CD8-positive, alpha-beta memory T cell (primary cell): ENCODE measurements around the gene DMRT3. TPM values are rescaled to one million over a fixed set of nuclear protein-coding genes. Genes with fewer than 3 reads are reported as not detected.

ENCODE experiments used
- CTCF ChIA-PET: fragments of 350-600 bp; sonication (Branson Sonifier 250); formaldehyde crosslinking; loops from one replicate; lab custom pipeline; 2021; ENCODE audit warnings: antibody characterized with exemption; lab: Charles Lee
- POLR2A ChIA-PET: fragments of 350-600 bp; sonication (Branson Sonifier 250); formaldehyde crosslinking; loops from one replicate; lab custom pipeline; 2021; ENCODE audit warnings: antibody characterized with exemption; lab: Charles Lee
- DNase-seq, 5 donors: peaks; one replicate each; pipeline versions ENCODE4 v3.0.0 to v3.0.0-alpha.2; 2020 to 2022; ENCODE audit warnings: mixed read lengths in 1 of 5
- H3K27ac ChIP-seq: one replicate; pipeline ENCODE4 v1.7.0; 2013; ENCODE audit warnings: low read depth, mild to moderate bottlenecking, low read length, moderate library complexity
- H3K27me3 ChIP-seq: 2 replicates; pipeline ENCODE4 v1.7.0; 2013; ENCODE audit warnings: low read length, mild to moderate bottlenecking; ENCODE audit not compliant: insufficient read depth, poor library complexity, severe bottlenecking
- H3K36me3 ChIP-seq: 2 replicates; pipeline ENCODE4 v1.7.0; 2013; ENCODE audit warnings: mild to moderate bottlenecking, low read length, moderate library complexity; ENCODE audit not compliant: insufficient read depth
- H3K4me1 ChIP-seq: 2 replicates; pipeline ENCODE4 v1.7.0; 2013; ENCODE audit warnings: mild to moderate bottlenecking, low read length, moderate library complexity; ENCODE audit not compliant: insufficient read depth
- H3K4me3 ChIP-seq: 2 replicates; pipeline ENCODE4 v1.7.0; 2013; ENCODE audit warnings: mild to moderate bottlenecking, low read length
- H3K9me3 ChIP-seq: 2 replicates; pipeline ENCODE4 v1.7.0; 2013; ENCODE audit warnings: mild to moderate bottlenecking, low read length
- H3K27ac Mint-ChIP-seq, 8 donors: one replicate each; pipeline ENCODE4 v1.8.0; 2020 to 2021; ENCODE audit warnings: mixed read lengths in 8 of 8, mild to moderate bottlenecking in 6 of 8, inconsistent platforms in 3 of 8, moderate library complexity in 3 of 8
- H3K27me3 Mint-ChIP-seq, 2 donors: one replicate each; pipeline ENCODE4 v1.8.0; 2020 to 2021; ENCODE audit warnings: mixed read lengths in 2 of 2, mild to moderate bottlenecking in 1 of 2, moderate library complexity in 1 of 2
- H3K36me3 Mint-ChIP-seq, 3 donors: one replicate each; pipeline ENCODE4 v1.8.0; 2020 to 2021; ENCODE audit warnings: mixed read lengths in 3 of 3, inconsistent platforms in 1 of 3, mild to moderate bottlenecking in 1 of 3
- H3K4me1 Mint-ChIP-seq, 3 donors: one replicate each; pipeline ENCODE4 v1.8.0; 2020 to 2021; ENCODE audit warnings: mixed read lengths in 3 of 3, inconsistent platforms in 1 of 3, mild to moderate bottlenecking in 1 of 3
- H3K4me3 Mint-ChIP-seq, 7 donors: one replicate each; pipeline ENCODE4 v1.8.0; 2020 to 2021; ENCODE audit warnings: mixed read lengths in 7 of 7, mild to moderate bottlenecking in 6 of 7, moderate library complexity in 4 of 7, inconsistent platforms in 2 of 7
- H3K9me3 Mint-ChIP-seq, 5 donors: one replicate each; pipeline ENCODE4 v1.8.0; 2020 to 2022; ENCODE audit warnings: mixed read lengths in 5 of 5, mild to moderate bottlenecking in 3 of 5, moderate library complexity in 2 of 5, inconsistent platforms in 1 of 5
- polyA plus RNA-seq: library from polyadenylated mRNA; unstranded; fragments of 300-500 nt; fragmentation: Illumina TruSeq; gene quantifications from one replicate; pipeline ENCODE4 v1.2.3, GENCODE V29; 2021
- total RNA-seq, 2 experiments: library from RNA; stranded (reverse); gene quantifications; one replicate each; pipeline ENCODE4 v1.2.3, GENCODE V29; 2021

Gene DMRT3
- total and polyA plus RNA-seq, 3 experiments from 2014 or later, result not detected

DNA sequence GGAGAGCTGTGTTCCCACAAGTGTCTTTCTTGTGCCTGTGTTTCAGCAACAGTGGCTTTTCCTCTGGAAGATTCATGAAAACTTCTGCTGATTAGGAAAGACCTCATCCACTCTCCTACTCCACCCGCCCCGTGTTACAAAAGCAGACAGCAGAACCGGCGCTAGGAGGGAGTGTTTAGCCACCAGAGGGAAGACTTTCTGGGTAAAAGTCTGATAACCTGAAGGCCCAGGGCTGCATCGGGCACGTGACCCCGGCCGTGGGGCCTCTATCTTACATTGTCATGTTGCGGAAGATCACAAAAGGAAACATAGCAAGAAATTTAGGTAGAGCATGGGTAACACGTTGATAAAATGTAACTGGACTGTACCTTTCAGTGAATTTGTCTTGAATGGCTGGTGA is 41.7 kb downstream of the DMRT3 start:
- peaks cover 21 to 37% of the 10 kb centered on the region in 2 donors for H3K27me3 Mint-ChIP-seq
- CTCF ChIA-PET, result no interaction called here
- H3K9me3 Mint-ChIP-seq, result peaks cover 0 to 2% (median 0%) of the 10 kb centered on the region in 5 donors
- H3K27ac Mint-ChIP-seq, result no peak overlapping the region
- Histone ChIP-seq H3K27me3 (no peaks in the 10 kb centered on the region), H3K9me3 (no peaks in the 10 kb centered on the region), H3K4me1 (no peaks in the 10 kb centered on the region), H3K4me3 (no peak overlapping the region), H3K27ac (no peak overlapping the region), H3K36me3 (no peaks in the 10 kb centered on the region)
- H3K36me3 Mint-ChIP-seq, result no peaks in the 10 kb centered on the region
- H3K4me3 Mint-ChIP-seq, result no peak overlapping the region
- DNase-seq, result no peak
- H3K4me1 Mint-ChIP-seq, result no peaks in the 10 kb centered on the region
- POLR2A ChIA-PET, result no interaction called here

DNA sequence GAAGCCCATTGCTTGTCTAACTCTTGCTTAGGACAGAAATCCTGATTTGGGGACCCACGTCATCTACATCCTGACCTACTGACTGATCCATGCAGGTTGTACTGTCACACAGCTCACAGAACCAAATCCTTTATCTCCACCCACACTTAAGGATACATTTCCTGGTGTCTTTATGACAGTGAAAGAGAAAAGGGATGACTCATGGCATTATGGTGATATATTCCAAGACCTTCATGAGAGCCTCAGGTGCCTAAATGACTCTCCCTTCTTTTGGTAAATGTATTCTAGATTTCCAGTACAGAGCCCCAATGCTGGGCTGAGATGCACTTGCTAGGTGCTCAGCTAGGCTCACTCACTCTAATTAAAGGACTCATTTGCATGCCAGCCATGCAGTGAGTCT is 47.7 kb downstream of the DMRT3 start:
- no peaks in the 10 kb centered on the region for H3K36me3 Mint-ChIP-seq
- H3K36me3 ChIP-seq, result no peaks in the 10 kb centered on the region
- no peaks in the 10 kb centered on the region for H3K4me1 Mint-ChIP-seq
- CTCF ChIA-PET, result no interaction called here
- POLR2A ChIA-PET, result no interaction called here
- peaks cover 26 to 33% of the 10 kb centered on the region in 2 donors for H3K27me3 Mint-ChIP-seq
- H3K4me3 Mint-ChIP-seq, result no peak overlapping the region
- H3K27me3 ChIP-seq, result no peaks in the 10 kb centered on the region
- H3K4me1 ChIP-seq, result no peaks in the 10 kb centered on the region
- no peak overlapping the region for H3K27ac ChIP-seq
- H3K27ac Mint-ChIP-seq, result no peak overlapping the region
- H3K9me3 ChIP-seq, result no peaks in the 10 kb centered on the region
- H3K4me3 ChIP-seq, result no peak overlapping the region
- DNase-seq, result no peak
- H3K9me3 Mint-ChIP-seq, result peaks cover 0 to 3% (median 2%) of the 10 kb centered on the region in 5 donors

DNA sequence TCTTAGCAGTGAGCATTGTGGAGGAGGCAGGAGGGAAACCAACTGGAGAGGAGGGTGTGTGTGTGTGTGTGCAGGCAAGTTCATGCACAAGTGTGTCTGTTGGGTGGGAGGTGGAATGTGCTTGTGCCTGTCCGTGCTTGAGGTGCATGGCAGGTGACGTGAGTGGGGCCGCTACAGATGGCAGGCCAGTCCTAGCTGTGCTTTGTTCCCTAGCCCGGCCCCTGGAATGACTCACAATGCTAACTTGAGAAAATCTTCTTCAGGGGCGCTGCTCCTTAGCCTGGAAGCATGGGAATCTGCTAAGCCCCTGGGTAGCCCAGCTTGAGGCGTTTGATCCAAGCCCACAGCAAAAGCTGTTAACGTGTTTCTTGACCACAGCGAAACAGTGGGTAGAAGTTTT is 48.7 kb downstream of the DMRT3 start:
- ChIA-PET POLR2A (no interaction called here), CTCF (no interaction called here)
- no peak overlapping the region for H3K27ac ChIP-seq
- no peaks in the 10 kb centered on the region for H3K4me1 ChIP-seq
- DNase-seq, result no peak
- peaks cover 22 to 29% of the 10 kb centered on the region in 2 donors for H3K27me3 Mint-ChIP-seq
- H3K36me3 ChIP-seq, result no peaks in the 10 kb centered on the region
- H3K4me3 ChIP-seq, result no peak overlapping the region
- peaks cover 0 to 3% (median 2%) of the 10 kb centered on the region in 5 donors for H3K9me3 Mint-ChIP-seq
- no peaks in the 10 kb centered on the region for H3K9me3 ChIP-seq
- H3K27me3 ChIP-seq, result no peaks in the 10 kb centered on the region
- no peaks in the 10 kb centered on the region for H3K4me1 Mint-ChIP-seq
- peak overlapping the region in 1 of 7 donors; percentile 44 for H3K4me3 Mint-ChIP-seq
- H3K36me3 Mint-ChIP-seq, result no peaks in the 10 kb centered on the region
- no peak overlapping the region for H3K27ac Mint-ChIP-seq

DNA sequence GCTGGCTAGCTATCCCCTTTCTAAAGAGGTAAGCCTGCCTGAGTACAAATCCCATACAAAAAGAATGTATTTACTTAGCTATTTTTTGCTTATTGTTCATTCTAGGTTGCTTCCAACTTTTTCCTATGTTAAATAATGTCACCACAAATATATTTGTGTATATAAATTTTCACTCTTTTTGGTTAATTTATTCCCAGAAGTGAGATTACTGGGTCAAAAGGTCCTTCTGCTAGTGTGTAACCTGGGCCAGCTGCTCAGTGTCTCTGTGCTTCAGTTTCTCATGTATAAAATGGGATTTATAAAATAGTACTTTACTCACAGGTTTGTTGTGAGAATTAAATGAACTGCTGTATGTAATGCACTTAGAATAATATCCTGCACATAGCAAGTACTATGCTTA is 49.8 kb downstream of the DMRT3 start:
- H3K27ac ChIP-seq, result no peak overlapping the region
- POLR2A ChIA-PET, result no interaction called here
- Mint-ChIP-seq H3K4me3 (no peak overlapping the region), H3K9me3 (peaks cover 0 to 3% (median 2%) of the 10 kb centered on the region in 5 donors), H3K4me1 (no peaks in the 10 kb centered on the region), H3K27ac (no peak overlapping the region), H3K27me3 (peaks cover 16 to 27% of the 10 kb centered on the region in 2 donors), H3K36me3 (no peaks in the 10 kb centered on the region)
- H3K36me3 ChIP-seq, result no peaks in the 10 kb centered on the region
- DNase-seq, result no peak
- CTCF ChIA-PET, result no interaction called here
- no peaks in the 10 kb centered on the region for H3K27me3 ChIP-seq
- H3K9me3 ChIP-seq, result no peaks in the 10 kb centered on the region
- no peak overlapping the region for H3K4me3 ChIP-seq
- H3K4me1 ChIP-seq, result no peaks in the 10 kb centered on the region

DNA sequence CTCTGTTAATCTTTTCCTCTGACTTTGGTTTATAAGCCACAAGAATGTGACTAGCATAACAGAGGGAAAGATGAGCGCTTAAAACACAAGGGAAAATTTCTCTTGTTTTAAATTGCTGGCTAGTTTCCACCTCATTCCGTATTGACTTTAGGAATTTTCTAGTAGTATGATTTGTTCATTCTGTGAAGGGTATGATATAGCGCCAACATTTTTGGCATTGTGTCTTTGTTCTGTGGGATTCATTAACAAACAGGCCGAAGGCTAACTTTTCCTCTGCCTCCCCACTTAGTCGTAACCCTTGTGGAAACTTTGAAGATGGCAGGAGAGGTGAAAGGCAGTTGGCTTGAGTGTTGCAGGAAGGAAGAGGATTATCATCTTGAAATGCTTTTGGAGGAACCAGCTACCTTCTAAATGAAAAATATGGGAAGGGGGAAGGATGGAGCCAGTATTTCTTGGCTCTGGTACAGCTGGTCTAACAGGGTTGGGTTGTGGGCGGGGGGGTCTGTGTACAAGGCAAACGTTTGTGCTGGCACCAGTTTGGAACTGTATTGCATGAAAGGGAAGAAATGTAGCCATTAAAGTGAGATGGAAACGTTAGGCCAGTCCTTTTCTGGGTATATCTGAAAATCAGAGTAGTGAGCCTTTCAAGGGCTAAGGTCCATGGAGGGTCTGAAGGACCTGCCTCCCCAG is 52.2 kb downstream of the DMRT3 start:
- no peaks in the 10 kb centered on the region for H3K9me3 ChIP-seq
- no peak for DNase-seq
- no peaks in the 10 kb centered on the region for H3K36me3 ChIP-seq
- H3K4me3 Mint-ChIP-seq, result no peak overlapping the region
- no peaks in the 10 kb centered on the region for H3K27me3 ChIP-seq
- H3K4me1 Mint-ChIP-seq, result no peaks in the 10 kb centered on the region
- ChIA-PET POLR2A (no interaction called here), CTCF (no interaction called here)
- no peak overlapping the region for H3K27ac Mint-ChIP-seq
- no peak overlapping the region for H3K4me3 ChIP-seq
- H3K27me3 Mint-ChIP-seq, result peaks cover 14 to 42% of the 10 kb centered on the region in 2 donors
- H3K9me3 Mint-ChIP-seq, result peaks cover 0 to 3% (median 0%) of the 10 kb centered on the region in 5 donors
- no peak overlapping the region for H3K27ac ChIP-seq
- no peaks in the 10 kb centered on the region for H3K36me3 Mint-ChIP-seq
- H3K4me1 ChIP-seq, result no peaks in the 10 kb centered on the region

DNA sequence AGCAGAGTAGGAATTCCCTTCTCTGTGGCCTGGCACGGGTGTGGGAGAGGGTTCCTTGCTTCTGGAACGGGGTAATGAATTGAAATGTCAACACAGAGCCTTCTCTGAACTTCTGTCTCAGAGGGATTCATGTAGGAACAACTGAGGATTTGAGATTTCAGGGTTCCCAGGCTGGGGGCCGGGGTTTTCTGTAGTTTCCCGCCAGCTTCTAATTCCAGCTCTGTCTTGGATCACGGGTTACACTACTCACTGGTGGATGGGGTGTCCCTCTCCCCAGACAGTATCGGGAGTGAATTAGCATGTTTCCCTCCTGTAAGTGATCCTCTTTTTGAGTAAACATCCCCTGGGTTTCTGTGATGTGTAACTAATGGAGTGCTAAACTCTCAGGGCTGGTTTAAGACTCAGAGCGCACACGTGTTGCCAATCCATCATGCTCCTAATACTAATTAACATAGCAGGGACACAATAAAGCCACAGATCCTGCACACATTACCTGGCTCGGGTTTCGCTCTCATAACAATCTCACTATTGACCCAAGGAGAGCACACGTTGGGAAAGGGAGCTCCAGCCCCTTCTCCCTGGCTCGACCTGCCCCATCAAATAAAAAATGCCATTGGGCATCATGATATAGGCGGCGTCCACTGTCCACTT is 55.6 kb downstream of the DMRT3 start:
- no peaks in the 10 kb centered on the region for H3K4me1 ChIP-seq
- H3K36me3 ChIP-seq, result no peaks in the 10 kb centered on the region
- CTCF ChIA-PET, result no interaction called here
- POLR2A ChIA-PET, result no interaction called here
- Mint-ChIP-seq H3K4me3 (no peak overlapping the region), H3K27ac (no peak overlapping the region), H3K9me3 (no peaks in the 10 kb centered on the region), H3K36me3 (no peaks in the 10 kb centered on the region), H3K4me1 (no peaks in the 10 kb centered on the region), H3K27me3 (peaks cover 5 to 45% of the 10 kb centered on the region in 2 donors)
- H3K9me3 ChIP-seq, result no peaks in the 10 kb centered on the region
- H3K4me3 ChIP-seq, result no peak overlapping the region
- no peak overlapping the region for H3K27ac ChIP-seq
- no peaks in the 10 kb centered on the region for H3K27me3 ChIP-seq
- DNase-seq, result no peak

DNA sequence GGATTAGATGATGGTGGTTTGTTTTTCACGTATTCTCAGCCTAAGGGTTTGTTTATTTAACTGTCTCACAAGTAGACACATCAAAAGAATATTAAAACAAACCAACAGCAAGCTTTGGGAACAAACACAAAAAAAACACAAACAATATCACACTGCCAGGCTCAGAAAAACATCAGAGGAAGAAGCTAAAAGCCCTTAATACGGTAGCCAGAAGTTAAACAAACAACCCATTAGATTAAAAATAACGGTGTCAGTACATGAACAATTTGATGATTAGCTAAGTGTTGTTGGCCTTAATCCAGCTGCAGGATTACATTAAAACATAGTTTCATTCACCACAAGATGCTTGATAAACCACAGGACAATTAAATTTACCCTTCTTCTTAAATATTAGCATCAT is 57.8 kb downstream of the DMRT3 start:
- H3K4me3 Mint-ChIP-seq, result no peak overlapping the region
- no peak overlapping the region for H3K27ac Mint-ChIP-seq
- no peaks in the 10 kb centered on the region for H3K4me1 ChIP-seq
- no peaks in the 10 kb centered on the region for H3K9me3 ChIP-seq
- POLR2A ChIA-PET, result no interaction called here
- no peak for DNase-seq
- H3K4me1 Mint-ChIP-seq, result no peaks in the 10 kb centered on the region
- H3K27me3 Mint-ChIP-seq, result peaks cover 6 to 51% of the 10 kb centered on the region in 2 donors
- CTCF ChIA-PET, result no interaction called here
- H3K36me3 ChIP-seq, result no peaks in the 10 kb centered on the region
- no peaks in the 10 kb centered on the region for H3K36me3 Mint-ChIP-seq
- no peak overlapping the region for H3K27ac ChIP-seq
- H3K27me3 ChIP-seq, result no peaks in the 10 kb centered on the region
- no peak overlapping the region for H3K4me3 ChIP-seq
- no peaks in the 10 kb centered on the region for H3K9me3 Mint-ChIP-seq

DNA sequence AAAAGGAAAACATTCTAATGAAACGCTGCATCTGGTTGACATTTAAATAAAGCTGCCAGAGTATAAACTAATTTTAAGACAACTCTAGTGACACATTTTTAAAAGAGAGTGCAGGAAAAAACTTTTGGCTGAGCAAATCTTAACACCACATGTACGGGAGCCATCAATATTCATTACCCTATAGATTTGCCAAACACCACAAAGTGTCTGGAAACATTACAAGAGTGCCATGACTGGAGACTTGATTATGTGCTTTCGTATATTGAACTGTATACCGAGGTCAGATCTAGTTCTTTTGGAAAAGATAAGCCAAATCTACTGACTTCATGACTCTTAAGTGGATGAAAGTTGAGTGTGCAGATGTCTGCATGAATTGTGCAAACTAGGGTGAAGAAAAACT is 63.1 kb downstream of the DMRT3 start:
- Mint-ChIP-seq H3K36me3 (peaks cover 0 to 7% (median 4%) of the 10 kb centered on the region in 3 donors), H3K9me3 (peaks cover 0 to 11% (median 0%) of the 10 kb centered on the region in 5 donors), H3K27me3 (peaks cover 33 to 67% of the 10 kb centered on the region in 2 donors), H3K4me3 (no peak overlapping the region), H3K4me1 (peaks cover 6 to 12% (median 8%) of the 10 kb centered on the region in 3 donors), H3K27ac (no peak overlapping the region)
- Histone ChIP-seq H3K4me1 (no peaks in the 10 kb centered on the region), H3K27me3 (peaks cover 24% of the 10 kb centered on the region), H3K4me3 (no peak overlapping the region), H3K9me3 (no peaks in the 10 kb centered on the region), H3K36me3 (no peaks in the 10 kb centered on the region), H3K27ac (no peak overlapping the region)
- CTCF ChIA-PET, result no interaction called here
- DNase-seq, result no peak
- POLR2A ChIA-PET, result no interaction called here
